H1 (cell line): ENCODE results near the gene TNIP3. TPM values are rescaled to one million over a fixed set of nuclear protein-coding genes. Genes with fewer than 3 reads are reported as not detected.

ENCODE experiments used
- BACH1 ChIP-seq: IDR thresholded peaks from 2 replicates; pipeline ENCODE4 v1.6.1; 2012; ENCODE audit warnings: low read length, improper control_type of control experiment
- BRCA1 ChIP-seq: IDR thresholded peaks from 2 replicates; pipeline ENCODE4 v1.6.1; 2012; ENCODE audit warnings: low read depth, low read length, improper control_type of control experiment
- CTBP2 ChIP-seq: IDR thresholded peaks from 2 replicates; pipeline ENCODE4 v1.7.0; 2011; ENCODE audit warnings: borderline replicate concordance, mild to moderate bottlenecking, moderate library complexity, mixed read lengths, low read length; ENCODE audit not compliant: insufficient read depth, insufficient read length
- EGR1 ChIP-seq: IDR thresholded peaks from 2 replicates; pipeline ENCODE4 v1.6.1; 2011; ENCODE audit warnings: low read depth, low read length, borderline replicate concordance
- JUND ChIP-seq: IDR thresholded peaks from 2 replicates; pipeline ENCODE4 v1.6.1; 2011; ENCODE audit warnings: mild to moderate bottlenecking, improper control_type of control experiment, low read length
- NRF1 ChIP-seq: IDR thresholded peaks from 2 replicates; pipeline ENCODE4 v1.6.1; 2011; ENCODE audit warnings: mild to moderate bottlenecking, low read depth, low read length, improper control_type of control experiment
- PHF8 ChIP-seq: fragments of 200-600 bp; sonication (generic); conservative IDR thresholded peaks from 2 replicates; pipeline ENCODE4 v1.7.1; 2012; ENCODE audit warnings: low read depth, mild to moderate bottlenecking, inconsistent platforms, low read length, moderate library complexity
- RFX5 ChIP-seq: IDR thresholded peaks from 2 replicates; pipeline ENCODE4 v1.6.1; 2011; ENCODE audit warnings: low read depth, low read length, improper control_type of control experiment, borderline replicate concordance
- SIRT6 ChIP-seq: IDR thresholded peaks from one replicate; pipeline ENCODE4 v1.7.1; 2012; ENCODE audit warnings: low read length, inconsistent platforms
- SP2 ChIP-seq: IDR thresholded peaks from 2 replicates; pipeline ENCODE4 v1.6.1; 2012; ENCODE audit warnings: mild to moderate bottlenecking, low read length, inconsistent platforms
- SP4 ChIP-seq: IDR thresholded peaks from 2 replicates; pipeline ENCODE4 v1.6.1; 2012; ENCODE audit warnings: low read length, inconsistent platforms
- TAF1 ChIP-seq: IDR thresholded peaks from 2 replicates; pipeline ENCODE4 v1.6.1; 2011; ENCODE audit warnings: mild to moderate bottlenecking, low read depth, low read length
- TCF12 ChIP-seq: IDR thresholded peaks from 2 replicates; pipeline ENCODE4 v1.6.1; 2011; ENCODE audit warnings: low read depth, mild to moderate bottlenecking, low read length
- polyA plus RNA-seq, 7 experiments: library from polyadenylated mRNA; depleted of rRNA in 3 of 7; stranded (reverse) in 5 of 7; unstranded in 2 of 7; fragments of >200 nt in 5 of 7; fragments of 200-250 nt in 2 of 7; gene quantifications; 1 replicate in 5 of 7; 2 replicates in 1 of 7; 4 replicates in 1 of 7; pipeline versions ENCODE4 v1.2.1 to v1.2.3, GENCODE V29; 2011 to 2013; ENCODE audit warnings: missing spikeins in 2 of 7, mixed read lengths in 2 of 7
- total RNA-seq: library from RNA; stranded (reverse); fragmentation: NEBNext Ultra II Directional; extraction: Animal tissue kit (Norgen Biotek cat#: 25700); gene quantifications from 2 replicates; pipeline ENCODE4 v1.2.1, GENCODE V29; 2021
- TF ChIP-seq, protein P1 (sequence below): fragments of 300-600 bp; sonication (generic); IDR thresholded peaks from 2 replicates; pipeline ENCODE4 v1.7.1; 2012; ENCODE audit warnings: low read length, moderate library complexity, mild to moderate bottlenecking, inconsistent platforms; ENCODE audit not compliant: insufficient replicate concordance

Gene TNIP3
- total and polyA plus RNA-seq, 2 of the 8 experiments (the other 6 are each of a cell fraction or from before 2014, with no cell fraction given) = not detected

GRCh38 chr4:121183361-121183760 is 19.2 kb upstream of the TNIP3 start (continued):
- TF ChIP-seq, protein P1, sequence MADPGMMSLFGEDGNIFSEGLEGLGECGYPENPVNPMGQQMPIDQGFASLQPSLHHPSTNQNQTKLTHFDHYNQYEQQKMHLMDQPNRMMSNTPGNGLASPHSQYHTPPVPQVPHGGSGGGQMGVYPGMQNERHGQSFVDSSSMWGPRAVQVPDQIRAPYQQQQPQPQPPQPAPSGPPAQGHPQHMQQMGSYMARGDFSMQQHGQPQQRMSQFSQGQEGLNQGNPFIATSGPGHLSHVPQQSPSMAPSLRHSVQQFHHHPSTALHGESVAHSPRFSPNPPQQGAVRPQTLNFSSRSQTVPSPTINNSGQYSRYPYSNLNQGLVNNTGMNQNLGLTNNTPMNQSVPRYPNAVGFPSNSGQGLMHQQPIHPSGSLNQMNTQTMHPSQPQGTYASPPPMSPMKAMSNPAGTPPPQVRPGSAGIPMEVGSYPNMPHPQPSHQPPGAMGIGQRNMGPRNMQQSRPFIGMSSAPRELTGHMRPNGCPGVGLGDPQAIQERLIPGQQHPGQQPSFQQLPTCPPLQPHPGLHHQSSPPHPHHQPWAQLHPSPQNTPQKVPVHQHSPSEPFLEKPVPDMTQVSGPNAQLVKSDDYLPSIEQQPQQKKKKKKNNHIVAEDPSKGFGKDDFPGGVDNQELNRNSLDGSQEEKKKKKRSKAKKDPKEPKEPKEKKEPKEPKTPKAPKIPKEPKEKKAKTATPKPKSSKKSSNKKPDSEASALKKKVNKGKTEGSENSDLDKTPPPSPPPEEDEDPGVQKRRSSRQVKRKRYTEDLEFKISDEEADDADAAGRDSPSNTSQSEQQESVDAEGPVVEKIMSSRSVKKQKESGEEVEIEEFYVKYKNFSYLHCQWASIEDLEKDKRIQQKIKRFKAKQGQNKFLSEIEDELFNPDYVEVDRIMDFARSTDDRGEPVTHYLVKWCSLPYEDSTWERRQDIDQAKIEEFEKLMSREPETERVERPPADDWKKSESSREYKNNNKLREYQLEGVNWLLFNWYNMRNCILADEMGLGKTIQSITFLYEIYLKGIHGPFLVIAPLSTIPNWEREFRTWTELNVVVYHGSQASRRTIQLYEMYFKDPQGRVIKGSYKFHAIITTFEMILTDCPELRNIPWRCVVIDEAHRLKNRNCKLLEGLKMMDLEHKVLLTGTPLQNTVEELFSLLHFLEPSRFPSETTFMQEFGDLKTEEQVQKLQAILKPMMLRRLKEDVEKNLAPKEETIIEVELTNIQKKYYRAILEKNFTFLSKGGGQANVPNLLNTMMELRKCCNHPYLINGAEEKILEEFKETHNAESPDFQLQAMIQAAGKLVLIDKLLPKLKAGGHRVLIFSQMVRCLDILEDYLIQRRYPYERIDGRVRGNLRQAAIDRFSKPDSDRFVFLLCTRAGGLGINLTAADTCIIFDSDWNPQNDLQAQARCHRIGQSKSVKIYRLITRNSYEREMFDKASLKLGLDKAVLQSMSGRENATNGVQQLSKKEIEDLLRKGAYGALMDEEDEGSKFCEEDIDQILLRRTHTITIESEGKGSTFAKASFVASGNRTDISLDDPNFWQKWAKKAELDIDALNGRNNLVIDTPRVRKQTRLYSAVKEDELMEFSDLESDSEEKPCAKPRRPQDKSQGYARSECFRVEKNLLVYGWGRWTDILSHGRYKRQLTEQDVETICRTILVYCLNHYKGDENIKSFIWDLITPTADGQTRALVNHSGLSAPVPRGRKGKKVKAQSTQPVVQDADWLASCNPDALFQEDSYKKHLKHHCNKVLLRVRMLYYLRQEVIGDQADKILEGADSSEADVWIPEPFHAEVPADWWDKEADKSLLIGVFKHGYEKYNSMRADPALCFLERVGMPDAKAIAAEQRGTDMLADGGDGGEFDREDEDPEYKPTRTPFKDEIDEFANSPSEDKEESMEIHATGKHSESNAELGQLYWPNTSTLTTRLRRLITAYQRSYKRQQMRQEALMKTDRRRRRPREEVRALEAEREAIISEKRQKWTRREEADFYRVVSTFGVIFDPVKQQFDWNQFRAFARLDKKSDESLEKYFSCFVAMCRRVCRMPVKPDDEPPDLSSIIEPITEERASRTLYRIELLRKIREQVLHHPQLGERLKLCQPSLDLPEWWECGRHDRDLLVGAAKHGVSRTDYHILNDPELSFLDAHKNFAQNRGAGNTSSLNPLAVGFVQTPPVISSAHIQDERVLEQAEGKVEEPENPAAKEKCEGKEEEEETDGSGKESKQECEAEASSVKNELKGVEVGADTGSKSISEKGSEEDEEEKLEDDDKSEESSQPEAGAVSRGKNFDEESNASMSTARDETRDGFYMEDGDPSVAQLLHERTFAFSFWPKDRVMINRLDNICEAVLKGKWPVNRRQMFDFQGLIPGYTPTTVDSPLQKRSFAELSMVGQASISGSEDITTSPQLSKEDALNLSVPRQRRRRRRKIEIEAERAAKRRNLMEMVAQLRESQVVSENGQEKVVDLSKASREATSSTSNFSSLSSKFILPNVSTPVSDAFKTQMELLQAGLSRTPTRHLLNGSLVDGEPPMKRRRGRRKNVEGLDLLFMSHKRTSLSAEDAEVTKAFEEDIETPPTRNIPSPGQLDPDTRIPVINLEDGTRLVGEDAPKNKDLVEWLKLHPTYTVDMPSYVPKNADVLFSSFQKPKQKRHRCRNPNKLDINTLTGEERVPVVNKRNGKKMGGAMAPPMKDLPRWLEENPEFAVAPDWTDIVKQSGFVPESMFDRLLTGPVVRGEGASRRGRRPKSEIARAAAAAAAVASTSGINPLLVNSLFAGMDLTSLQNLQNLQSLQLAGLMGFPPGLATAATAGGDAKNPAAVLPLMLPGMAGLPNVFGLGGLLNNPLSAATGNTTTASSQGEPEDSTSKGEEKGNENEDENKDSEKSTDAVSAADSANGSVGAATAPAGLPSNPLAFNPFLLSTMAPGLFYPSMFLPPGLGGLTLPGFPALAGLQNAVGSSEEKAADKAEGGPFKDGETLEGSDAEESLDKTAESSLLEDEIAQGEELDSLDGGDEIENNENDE = no peak
- no peak for TF ChIP-seq SP4
- TF ChIP-seq JUND = no peak
- TF ChIP-seq EGR1 = no peak
- no peak for TF ChIP-seq PHF8
- TF ChIP-seq RFX5 = no peak
- TF ChIP-seq SP2 = no peak
- no peak for TF ChIP-seq TCF12
- no peak for TF ChIP-seq SIRT6
- TF ChIP-seq CTBP2 = no peak
- TF ChIP-seq BRCA1 = no peak
- TF ChIP-seq TAF1 = no peak
- TF ChIP-seq NRF1 = no peak
- TF ChIP-seq BACH1 = no peak
- TF ChIP-seq, all 59 proteins: peak for 0
